Tibial nerve (tissue), 3 donors: ENCODE data around the gene ANO2.

ENCODE experiments used
- POLR2A ChIP-seq, 2 donors: fragments of 450-650 bp; IDR thresholded peaks; one replicate each; pipeline ENCODE4 v1.6.1; 2017; ENCODE audit warnings: antibody characterized with exemption in 2 of 2, mild to moderate bottlenecking in 2 of 2, moderate library complexity in 2 of 2
- TF ChIP-seq, protein P1 (sequence below), 5 experiments: fragments of 200-600 bp in 3 of 5; fragments of 450-650 bp in 2 of 5; sonication (generic) in 3 of 5; IDR thresholded peaks; one replicate each; pipeline ENCODE4 v1.5.1; 2016 to 2019; ENCODE audit warnings: antibody characterized with exemption in 5 of 5, mild to moderate bottlenecking in 3 of 5, moderate library complexity in 2 of 5

GRCh38 chr12:5611162-5611561 lies 333.9 kb downstream of the ANO2 start:
- TF ChIP-seq, protein P1, sequence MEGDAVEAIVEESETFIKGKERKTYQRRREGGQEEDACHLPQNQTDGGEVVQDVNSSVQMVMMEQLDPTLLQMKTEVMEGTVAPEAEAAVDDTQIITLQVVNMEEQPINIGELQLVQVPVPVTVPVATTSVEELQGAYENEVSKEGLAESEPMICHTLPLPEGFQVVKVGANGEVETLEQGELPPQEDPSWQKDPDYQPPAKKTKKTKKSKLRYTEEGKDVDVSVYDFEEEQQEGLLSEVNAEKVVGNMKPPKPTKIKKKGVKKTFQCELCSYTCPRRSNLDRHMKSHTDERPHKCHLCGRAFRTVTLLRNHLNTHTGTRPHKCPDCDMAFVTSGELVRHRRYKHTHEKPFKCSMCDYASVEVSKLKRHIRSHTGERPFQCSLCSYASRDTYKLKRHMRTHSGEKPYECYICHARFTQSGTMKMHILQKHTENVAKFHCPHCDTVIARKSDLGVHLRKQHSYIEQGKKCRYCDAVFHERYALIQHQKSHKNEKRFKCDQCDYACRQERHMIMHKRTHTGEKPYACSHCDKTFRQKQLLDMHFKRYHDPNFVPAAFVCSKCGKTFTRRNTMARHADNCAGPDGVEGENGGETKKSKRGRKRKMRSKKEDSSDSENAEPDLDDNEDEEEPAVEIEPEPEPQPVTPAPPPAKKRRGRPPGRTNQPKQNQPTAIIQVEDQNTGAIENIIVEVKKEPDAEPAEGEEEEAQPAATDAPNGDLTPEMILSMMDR (IDR thresholded peaks at IDR 0.05) = no peak
- TF ChIP-seq POLR2A (IDR thresholded peaks at IDR 0.05) = no peak
